Peyer's patch (tissue), 4 donors: ENCODE measurements around the gene OCRL.

Source experiments
- POLR2A ChIP-seq, 2 donors: fragments of 450-650 bp; IDR thresholded peaks; one replicate each; pipeline ENCODE4 v1.5.1; 2017; ENCODE audit warnings: antibody characterized with exemption in 2 of 2, mild to moderate bottlenecking in 2 of 2, moderate library complexity in 2 of 2
- TF ChIP-seq, protein P1 (sequence below), 6 experiments: fragments of 450-650 bp in 4 of 6; fragments of 200-600 bp in 2 of 6; sonication (generic) in 1 of 6; IDR thresholded peaks; one replicate each; pipeline ENCODE4 v1.5.1; 2017 to 2019; ENCODE audit warnings: antibody characterized with exemption in 6 of 6, mild to moderate bottlenecking in 3 of 6, moderate library complexity in 1 of 6

DNA sequence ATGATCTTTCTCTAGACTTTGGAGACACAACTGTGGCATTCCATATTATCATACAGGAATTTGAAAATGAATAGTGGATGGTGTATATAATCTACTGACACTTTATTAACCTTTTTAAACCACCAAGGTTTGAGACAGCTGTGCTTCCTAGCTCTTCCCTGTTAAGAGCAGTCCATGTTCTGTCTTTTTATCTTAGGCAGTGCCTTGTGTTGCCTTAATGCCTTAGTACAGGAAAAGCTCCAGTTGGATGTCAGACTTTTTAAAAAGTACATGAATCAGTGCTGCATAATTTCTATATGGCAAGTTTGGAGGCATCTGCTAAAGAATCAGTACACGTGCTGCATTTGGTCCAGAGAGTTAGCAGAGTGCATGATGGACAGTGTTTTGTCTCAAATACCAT is 45.1 kb downstream of the OCRL start:
- TF ChIP-seq POLR2A (IDR thresholded peaks at IDR 0.05) = no peak
- TF ChIP-seq, protein P1, sequence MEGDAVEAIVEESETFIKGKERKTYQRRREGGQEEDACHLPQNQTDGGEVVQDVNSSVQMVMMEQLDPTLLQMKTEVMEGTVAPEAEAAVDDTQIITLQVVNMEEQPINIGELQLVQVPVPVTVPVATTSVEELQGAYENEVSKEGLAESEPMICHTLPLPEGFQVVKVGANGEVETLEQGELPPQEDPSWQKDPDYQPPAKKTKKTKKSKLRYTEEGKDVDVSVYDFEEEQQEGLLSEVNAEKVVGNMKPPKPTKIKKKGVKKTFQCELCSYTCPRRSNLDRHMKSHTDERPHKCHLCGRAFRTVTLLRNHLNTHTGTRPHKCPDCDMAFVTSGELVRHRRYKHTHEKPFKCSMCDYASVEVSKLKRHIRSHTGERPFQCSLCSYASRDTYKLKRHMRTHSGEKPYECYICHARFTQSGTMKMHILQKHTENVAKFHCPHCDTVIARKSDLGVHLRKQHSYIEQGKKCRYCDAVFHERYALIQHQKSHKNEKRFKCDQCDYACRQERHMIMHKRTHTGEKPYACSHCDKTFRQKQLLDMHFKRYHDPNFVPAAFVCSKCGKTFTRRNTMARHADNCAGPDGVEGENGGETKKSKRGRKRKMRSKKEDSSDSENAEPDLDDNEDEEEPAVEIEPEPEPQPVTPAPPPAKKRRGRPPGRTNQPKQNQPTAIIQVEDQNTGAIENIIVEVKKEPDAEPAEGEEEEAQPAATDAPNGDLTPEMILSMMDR (IDR thresholded peaks at IDR 0.05) = no peak
